GM12873 (cell line): ENCODE measurements around the gene ABO.

Source experiments
- TF ChIP-seq, protein P1 (sequence below): IDR thresholded peaks from 2 replicates; pipeline ENCODE4 v1.5.1; 2012; ENCODE audit warnings: low read depth, mild to moderate bottlenecking, moderate library complexity, low read length, control low read depth; ENCODE audit not compliant: insufficient read depth; ENCODE audit errors: missing control alignments

ABO gene

GRCh38 chr9:133276001-133276884 is 1.2 kb upstream of the ABO start:
- TF ChIP-seq, protein P1, sequence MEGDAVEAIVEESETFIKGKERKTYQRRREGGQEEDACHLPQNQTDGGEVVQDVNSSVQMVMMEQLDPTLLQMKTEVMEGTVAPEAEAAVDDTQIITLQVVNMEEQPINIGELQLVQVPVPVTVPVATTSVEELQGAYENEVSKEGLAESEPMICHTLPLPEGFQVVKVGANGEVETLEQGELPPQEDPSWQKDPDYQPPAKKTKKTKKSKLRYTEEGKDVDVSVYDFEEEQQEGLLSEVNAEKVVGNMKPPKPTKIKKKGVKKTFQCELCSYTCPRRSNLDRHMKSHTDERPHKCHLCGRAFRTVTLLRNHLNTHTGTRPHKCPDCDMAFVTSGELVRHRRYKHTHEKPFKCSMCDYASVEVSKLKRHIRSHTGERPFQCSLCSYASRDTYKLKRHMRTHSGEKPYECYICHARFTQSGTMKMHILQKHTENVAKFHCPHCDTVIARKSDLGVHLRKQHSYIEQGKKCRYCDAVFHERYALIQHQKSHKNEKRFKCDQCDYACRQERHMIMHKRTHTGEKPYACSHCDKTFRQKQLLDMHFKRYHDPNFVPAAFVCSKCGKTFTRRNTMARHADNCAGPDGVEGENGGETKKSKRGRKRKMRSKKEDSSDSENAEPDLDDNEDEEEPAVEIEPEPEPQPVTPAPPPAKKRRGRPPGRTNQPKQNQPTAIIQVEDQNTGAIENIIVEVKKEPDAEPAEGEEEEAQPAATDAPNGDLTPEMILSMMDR, result no peak

DNA sequence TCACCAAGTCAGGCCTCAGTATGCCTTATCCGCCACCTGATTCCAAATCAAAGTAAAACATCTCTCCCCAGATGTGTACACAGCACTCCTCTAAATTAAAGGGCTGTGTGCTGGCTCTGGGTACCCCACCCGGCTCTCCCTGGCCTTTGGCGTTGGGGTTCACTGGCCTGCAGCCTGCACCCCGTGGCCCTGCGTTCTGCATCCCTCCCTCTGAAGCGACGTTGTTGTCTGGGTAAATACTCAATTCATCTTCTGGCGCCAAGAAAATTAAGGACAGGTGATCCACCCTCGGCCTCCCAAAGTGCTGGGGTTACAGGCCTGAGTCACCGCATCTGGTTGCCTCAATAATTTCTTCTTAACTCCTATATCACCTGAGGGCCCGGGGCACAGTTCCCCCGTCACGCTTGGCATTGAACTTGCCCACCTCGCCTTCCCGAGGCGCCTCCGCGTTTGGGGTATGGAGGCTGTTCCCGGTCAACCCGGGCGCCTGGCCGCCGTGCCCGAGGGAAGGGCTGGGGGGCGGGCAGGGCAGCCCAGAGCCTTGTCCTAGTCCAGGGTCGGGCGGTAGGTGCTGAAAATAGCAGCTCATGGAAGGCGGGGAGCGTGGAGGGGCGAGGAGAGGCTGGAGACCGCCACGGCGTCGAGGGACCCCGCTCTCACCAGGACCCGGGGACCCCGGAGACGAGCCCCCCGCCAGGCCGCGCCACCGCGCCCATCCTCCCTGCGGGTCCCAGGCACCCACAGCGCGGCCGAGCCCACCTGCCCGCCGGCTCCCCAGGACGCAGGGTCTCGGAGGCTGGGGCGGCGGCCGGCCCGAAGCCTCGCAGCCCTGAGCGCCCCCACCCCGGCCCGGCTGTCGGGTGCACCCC is 531 bp downstream of the ABO start:
- TF ChIP-seq, protein P1, result no peak

DNA sequence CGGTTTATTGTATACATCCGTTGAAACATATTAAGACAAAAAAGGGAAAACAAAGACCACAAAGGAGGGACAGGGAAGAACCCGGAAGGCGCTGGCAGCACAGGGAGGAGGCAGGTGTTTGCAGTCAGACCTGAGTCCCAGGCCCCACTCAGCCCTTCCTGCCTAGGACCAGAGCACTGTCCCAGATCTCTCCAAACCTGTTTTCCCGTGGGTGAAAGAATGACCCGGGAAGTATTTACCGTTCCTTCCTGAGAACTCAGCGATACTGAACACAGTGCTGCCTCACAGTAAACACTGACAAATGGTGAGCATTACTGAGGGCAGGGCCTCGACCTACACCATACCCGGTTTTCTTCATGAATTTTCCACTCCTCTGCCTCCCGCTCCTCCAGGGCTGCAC is 1.2 kb downstream of the ABO start:
- TF ChIP-seq, protein P1, result no peak

- TF ChIP-seq, protein P1, result no peak
Observed at GRCh38 chr9:133273098-133273497, 1.9 kb downstream of the ABO start.

GRCh38 chr9:133269537-133270362 is 5.3 kb downstream of the ABO start:
- TF ChIP-seq, protein P1, result no peak

DNA sequence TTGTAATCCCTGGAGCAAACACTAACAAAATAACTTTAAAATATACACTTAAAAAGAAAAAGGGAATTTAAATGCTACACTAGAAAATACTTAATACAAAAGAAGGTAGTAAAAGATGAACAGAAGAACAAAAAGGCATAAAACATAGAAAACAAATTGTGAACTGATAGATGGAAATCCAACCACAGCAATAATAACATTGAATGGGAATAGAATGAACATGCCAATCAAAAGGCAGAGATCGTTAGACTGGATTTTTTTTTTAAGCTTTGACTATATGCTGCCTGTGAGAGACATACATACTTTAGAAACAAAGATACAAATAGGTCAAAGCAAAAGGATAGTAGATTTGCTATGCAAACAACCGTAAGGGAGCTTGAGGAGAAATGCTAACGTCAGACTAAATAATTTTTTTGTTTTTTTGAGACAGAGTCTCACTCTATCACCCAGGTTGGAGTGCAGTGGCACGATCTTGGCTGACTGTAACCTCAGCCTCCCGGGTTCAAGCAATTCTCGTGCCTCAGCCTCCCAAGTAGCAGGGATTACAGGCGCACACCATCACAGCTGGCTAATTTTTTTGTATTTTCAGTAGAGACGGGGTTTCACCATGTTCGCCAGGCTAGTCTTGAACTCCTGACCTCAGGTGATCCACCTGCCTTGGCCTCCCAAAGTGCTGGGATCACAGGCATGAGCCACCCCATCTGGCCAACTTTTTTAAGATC is 6.5 kb downstream of the ABO start:
- TF ChIP-seq, protein P1, result no peak
